OCI-LY1 (cell line): ENCODE data around the gene EDC4.

Experiments
- CTCF ChIP-seq: fragments of 200-600 bp; sonication (generic), shearing (Covaris generic); IDR thresholded peaks from 2 replicates; pipeline ENCODE4 v1.5.1; 2017; ENCODE audit warnings: mild to moderate bottlenecking, antibody characterized with exemption, low read length, moderate library complexity, mixed read lengths
- EZH2 ChIP-seq: fragments of 200-600 bp; sonication (generic), shearing (Covaris generic); IDR thresholded peaks from 2 replicates; pipeline ENCODE4 v1.8.0; 2017; ENCODE audit warnings: borderline replicate concordance, mixed run types, mild to moderate bottlenecking, antibody characterized with exemption, low read length, moderate library complexity, mixed read lengths

DNA sequence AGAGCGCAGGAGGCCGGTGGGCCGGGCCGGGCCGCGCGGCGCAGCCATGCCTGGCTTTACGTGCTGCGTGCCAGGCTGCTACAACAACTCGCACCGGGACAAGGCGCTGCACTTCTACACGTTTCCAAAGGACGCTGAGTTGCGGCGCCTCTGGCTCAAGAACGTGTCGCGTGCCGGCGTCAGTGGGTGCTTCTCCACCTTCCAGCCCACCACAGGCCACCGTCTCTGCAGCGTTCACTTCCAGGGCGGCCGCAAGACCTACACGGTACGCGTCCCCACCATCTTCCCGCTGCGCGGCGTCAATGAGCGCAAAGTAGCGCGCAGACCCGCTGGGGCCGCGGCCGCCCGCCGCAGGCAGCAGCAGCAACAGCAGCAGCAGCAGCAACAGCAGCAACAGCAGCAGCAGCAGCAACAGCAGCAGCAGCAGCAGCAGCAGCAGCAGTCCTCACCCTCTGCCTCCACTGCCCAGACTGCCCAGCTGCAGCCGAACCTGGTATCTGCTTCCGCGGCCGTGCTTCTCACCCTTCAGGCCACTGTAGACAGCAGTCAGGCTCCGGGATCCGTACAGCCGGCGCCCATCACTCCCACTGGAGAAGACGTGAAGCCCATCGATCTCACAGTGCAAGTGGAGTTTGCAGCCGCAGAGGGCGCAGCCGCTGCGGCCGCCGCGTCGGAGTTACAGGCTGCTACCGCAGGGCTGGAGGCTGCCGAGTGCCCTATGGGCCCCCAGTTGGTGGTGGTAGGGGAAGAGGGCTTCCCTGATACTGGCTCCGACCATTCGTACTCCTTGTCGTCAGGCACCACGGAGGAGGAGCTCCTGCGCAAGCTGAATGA lies 30.1 kb upstream of the EDC4 start:
- TF ChIP-seq CTCF: peak; percentile 59
- no peak for TF ChIP-seq EZH2
